Neural progenitor cell (in vitro differentiated cells): ENCODE measurements around the gene TSPAN18. TPM values are rescaled to one million over a fixed set of nuclear protein-coding genes. Genes with fewer than 3 reads are reported as not detected.

Experiments
- DNase-seq: peaks from one replicate; pipeline ENCODE4 v3.0.0-alpha.2; 2016; ENCODE audit warnings: low spot score
- H2AFZ ChIP-seq: fragments of 200-600 bp; sonication (generic); replicated peaks from 2 replicates; pipeline ENCODE4 v1.6.1; 2016; ENCODE audit warnings: antibody characterized with exemption
- H3F3A ChIP-seq: fragments of 200-600 bp; sonication (generic); 2 replicates; pipeline ENCODE4 v1.6.1; 2016; ENCODE audit warnings: antibody characterized with exemption, low read depth
- H3K27ac ChIP-seq: fragments of 200-600 bp; sonication (generic); 2 replicates; pipeline ENCODE4 v1.5.1; 2016; ENCODE audit warnings: mild to moderate bottlenecking
- H3K27me3 ChIP-seq: fragments of 200-600 bp; sonication (generic); 2 replicates; pipeline ENCODE4 v1.6.1; 2016; ENCODE audit warnings: mild to moderate bottlenecking, moderate library complexity
- H3K36me3 ChIP-seq: fragments of 200-600 bp; sonication (generic); 2 replicates; pipeline ENCODE4 v1.5.1; 2016
- H3K4me1 ChIP-seq: fragments of 200-600 bp; sonication (generic); 2 replicates; pipeline ENCODE4 v1.6.1; 2016; ENCODE audit warnings: mixed run types
- H3K4me2 ChIP-seq: fragments of 200-600 bp; sonication (generic); 2 replicates; pipeline ENCODE4 v1.6.1; 2016
- H3K4me3 ChIP-seq: fragments of 200-600 bp; sonication (generic); 2 replicates; pipeline ENCODE4 v1.5.1; 2016
- H3K79me2 ChIP-seq: fragments of 200-600 bp; sonication (generic); 2 replicates; pipeline ENCODE4 v1.6.1; 2016; ENCODE audit warnings: low read depth
- H3K9ac ChIP-seq: fragments of 200-600 bp; sonication (generic); 2 replicates; pipeline ENCODE4 v1.6.1; 2016
- H3K9me3 ChIP-seq: fragments of 200-600 bp; sonication (generic); 2 replicates; pipeline ENCODE4 v1.5.1; 2016; ENCODE audit warnings: low read depth
- H4K20me1 ChIP-seq: fragments of 200-600 bp; sonication (generic); 2 replicates; pipeline ENCODE4 v1.6.1; 2016; ENCODE audit warnings: low read depth
- H3K27ac Mint-ChIP-seq: 3 replicates; pipeline ENCODE4 v1.8.0; 2021; ENCODE audit warnings: mixed read lengths
- H3K27me3 Mint-ChIP-seq: 2 replicates; pipeline ENCODE4 v1.8.0; 2022; ENCODE audit warnings: low read depth, mild to moderate bottlenecking, inconsistent platforms, moderate library complexity, mixed read lengths; ENCODE audit not compliant: insufficient read depth
- H3K36me3 Mint-ChIP-seq: 3 replicates; pipeline ENCODE4 v1.8.0; 2021; ENCODE audit warnings: mixed read lengths
- H3K4me1 Mint-ChIP-seq: 3 replicates; pipeline ENCODE4 v1.8.0; 2021; ENCODE audit warnings: mixed read lengths
- H3K4me3 Mint-ChIP-seq: 3 replicates; pipeline ENCODE4 v1.8.0; 2021; ENCODE audit warnings: mild to moderate bottlenecking, moderate library complexity, mixed read lengths
- H3K9me3 Mint-ChIP-seq: 3 replicates; pipeline ENCODE4 v1.8.0; 2020; ENCODE audit warnings: mixed read lengths
- CTCF ChIP-seq: fragments of 200-600 bp; sonication (generic); IDR thresholded peaks from 2 replicates; pipeline ENCODE4 v1.5.1; 2017; ENCODE audit warnings: antibody characterized with exemption, mild to moderate bottlenecking
- EZH2 ChIP-seq: fragments of 200-600 bp; sonication (generic); IDR thresholded peaks from 2 replicates; pipeline ENCODE4 v1.6.1; 2017; ENCODE audit warnings: antibody characterized with exemption, mild to moderate bottlenecking, moderate library complexity
- EZH2phosphoT487 ChIP-seq: fragments of 200-600 bp; sonication (generic); IDR thresholded peaks from 2 replicates; pipeline ENCODE4 v1.6.1; 2017; ENCODE audit warnings: antibody characterized with exemption
- total RNA-seq: library from RNA; depleted of rRNA; stranded (reverse); fragments of >200 nt; gene quantifications from 2 replicates; pipeline ENCODE4 v1.2.3, GENCODE V29; 2015; ENCODE audit warnings: low replicate concordance

The TSPAN18 gene
- total RNA-seq, 1 donor from 2014 or later: 16.5 TPM

GRCh38 chr11:44865866-44866272, 139.1 kb downstream of the TSPAN18 start:
- H3K4me3 ChIP-seq: no peak overlapping the region
- peak; percentile 59 for DNase-seq
- H3K4me1 ChIP-seq: peaks cover 72% of the 10 kb centered on the region
- peaks cover 4% of the 10 kb centered on the region for H3K79me2 ChIP-seq
- H3F3A ChIP-seq: peaks cover 39% of the 10 kb centered on the region
- H3K27me3 Mint-ChIP-seq: peaks cover 2% of the 10 kb centered on the region
- peak overlapping the region; percentile 43 for H3K4me2 ChIP-seq
- H3K9ac ChIP-seq: no peak overlapping the region
- H3K27me3 ChIP-seq: no peaks in the 10 kb centered on the region
- no peak overlapping the region for H2AFZ ChIP-seq
- H3K36me3 Mint-ChIP-seq: peaks cover 11% of the 10 kb centered on the region
- no peak overlapping the region for H3K27ac Mint-ChIP-seq
- TF ChIP-seq EZH2: no peak
- TF ChIP-seq EZH2phosphoT487: no peak
- no peak for TF ChIP-seq CTCF
- no peaks in the 10 kb centered on the region for H4K20me1 ChIP-seq
- no peaks in the 10 kb centered on the region for H3K9me3 ChIP-seq
- peak overlapping the region; percentile 50 for H3K27ac ChIP-seq
- peaks cover 75% of the 10 kb centered on the region for H3K4me1 Mint-ChIP-seq
- H3K4me3 Mint-ChIP-seq: no peak overlapping the region
- no peaks in the 10 kb centered on the region for H3K9me3 Mint-ChIP-seq
- H3K36me3 ChIP-seq: no peaks in the 10 kb centered on the region

GRCh38 chr11:44866286-44866685, 139.5 kb downstream of the TSPAN18 start:
- no peak overlapping the region for H3K4me3 Mint-ChIP-seq
- peaks cover 4% of the 10 kb centered on the region for H3K79me2 ChIP-seq
- H3K4me1 Mint-ChIP-seq: peaks cover 72% of the 10 kb centered on the region
- H3K36me3 ChIP-seq: no peaks in the 10 kb centered on the region
- no peak overlapping the region for H2AFZ ChIP-seq
- TF ChIP-seq EZH2 (no peak), EZH2phosphoT487 (no peak), CTCF (no peak)
- no peak overlapping the region for H3K4me3 ChIP-seq
- H3K27ac Mint-ChIP-seq: no peak overlapping the region
- peaks cover 69% of the 10 kb centered on the region for H3K4me1 ChIP-seq
- peaks cover 13% of the 10 kb centered on the region for H3K36me3 Mint-ChIP-seq
- peak overlapping the region; percentile 43 for H3K4me2 ChIP-seq
- DNase-seq: no peak
- peaks cover 2% of the 10 kb centered on the region for H3K27me3 Mint-ChIP-seq
- peaks cover 39% of the 10 kb centered on the region for H3F3A ChIP-seq
- H4K20me1 ChIP-seq: no peaks in the 10 kb centered on the region
- H3K27ac ChIP-seq: peak overlapping the region; percentile 50
- no peaks in the 10 kb centered on the region for H3K27me3 ChIP-seq
- H3K9ac ChIP-seq: no peak overlapping the region
- peaks cover 2% of the 10 kb centered on the region for H3K9me3 Mint-ChIP-seq
- no peaks in the 10 kb centered on the region for H3K9me3 ChIP-seq

GRCh38 chr11:44868021-44868420, 141.3 kb downstream of the TSPAN18 start:
- Histone ChIP-seq H3K4me2 (peak overlapping the region; percentile 11), H3K9ac (no peak overlapping the region), H3K27ac (no peak overlapping the region), H2AFZ (no peak overlapping the region), H3K79me2 (peaks cover 4% of the 10 kb centered on the region), H3K27me3 (no peaks in the 10 kb centered on the region), H3K4me3 (no peak overlapping the region), H3K9me3 (no peaks in the 10 kb centered on the region), H4K20me1 (no peaks in the 10 kb centered on the region), H3K4me1 (peaks cover 54% of the 10 kb centered on the region), H3F3A (peaks cover 28% of the 10 kb centered on the region), H3K36me3 (no peaks in the 10 kb centered on the region)
- Mint-ChIP-seq H3K36me3 (peaks cover 17% of the 10 kb centered on the region), H3K4me3 (no peak overlapping the region), H3K4me1 (peaks cover 59% of the 10 kb centered on the region), H3K27me3 (peaks cover 2% of the 10 kb centered on the region), H3K27ac (peak overlapping the region; percentile 63), H3K9me3 (peaks cover 3% of the 10 kb centered on the region)
- no peak for DNase-seq
- TF ChIP-seq EZH2phosphoT487: no peak
- TF ChIP-seq CTCF: no peak
- no peak for TF ChIP-seq EZH2
